Osteoblast (primary cell): ENCODE data around the gene PARM1. TPM values are rescaled to one million over a fixed set of nuclear protein-coding genes. Genes with fewer than 3 reads are reported as not detected.

ENCODE experiments used
- DNase-seq: peaks from one replicate; pipeline ENCODE4 v3.0.0; 2011; ENCODE audit warnings: low spot score, mixed read lengths; ENCODE audit not compliant: insufficient read length; ENCODE audit errors: missing footprints
- H2AFZ ChIP-seq: 2 replicates; pipeline ENCODE4 v1.6.0; 2011; ENCODE audit warnings: mild to moderate bottlenecking, low read length
- H3K27ac ChIP-seq: 2 replicates; pipeline ENCODE4 v1.5.1; 2011; ENCODE audit warnings: mild to moderate bottlenecking, low read depth, low read length, moderate library complexity
- H3K27me3 ChIP-seq: 2 replicates; pipeline ENCODE4 v1.6.0; 2012; ENCODE audit warnings: mild to moderate bottlenecking, control low read depth, inconsistent platforms, low read length, moderate library complexity; ENCODE audit not compliant: insufficient read depth
- H3K36me3 ChIP-seq: 2 replicates; pipeline ENCODE4 v1.5.1; 2011; ENCODE audit warnings: mild to moderate bottlenecking, low read length, control low read depth, moderate library complexity; ENCODE audit not compliant: insufficient read depth
- H3K4me1 ChIP-seq: 2 replicates; pipeline ENCODE4 v1.5.1; 2011; ENCODE audit warnings: mild to moderate bottlenecking, low read length, control low read depth, moderate library complexity; ENCODE audit not compliant: insufficient read depth
- H3K4me2 ChIP-seq: 2 replicates; pipeline ENCODE4 v1.6.0; 2011; ENCODE audit warnings: mild to moderate bottlenecking, low read length; ENCODE audit not compliant: insufficient read depth
- H3K4me3 ChIP-seq: fragments of 200-600 bp; sonication (generic); 3 replicates; pipeline ENCODE4 v1.5.1; 2012; ENCODE audit warnings: mild to moderate bottlenecking, low read length, inconsistent platforms; ENCODE audit not compliant: insufficient read depth
- H3K79me2 ChIP-seq: 2 replicates; pipeline ENCODE4 v1.6.0; 2012; ENCODE audit warnings: mild to moderate bottlenecking, low read length, control low read depth, inconsistent platforms; ENCODE audit not compliant: insufficient read depth
- H3K9me3 ChIP-seq: 2 replicates; pipeline ENCODE4 v1.5.1; 2011; ENCODE audit warnings: low read depth, low read length, control low read depth
- H4K20me1 ChIP-seq: 2 replicates; pipeline ENCODE4 v1.6.0; 2012; ENCODE audit warnings: mild to moderate bottlenecking, low read length, control low read depth; ENCODE audit not compliant: insufficient read depth
- CTCF ChIP-seq: IDR thresholded peaks from 2 replicates; pipeline ENCODE4 v1.5.1; 2011; ENCODE audit warnings: mild to moderate bottlenecking, low read depth, low read length, moderate library complexity; ENCODE audit errors: extremely low read depth
- total RNA-seq: library from RNA; depleted of rRNA; stranded (reverse); fragments of >200 nt; gene quantifications from 2 replicates; pipeline ENCODE4 v1.2.3, GENCODE V29; 2012

The PARM1 gene
- total RNA-seq, 1 donor: not detected

- no peaks in the 10 kb centered on the region for H4K20me1 ChIP-seq
- H3K27me3 ChIP-seq: no peaks in the 10 kb centered on the region
- DNase-seq: no peak
- no peaks in the 10 kb centered on the region for H3K4me1 ChIP-seq
- H3K27ac ChIP-seq: no peak overlapping the region
- TF ChIP-seq CTCF: no peak
- H3K36me3 ChIP-seq: no peaks in the 10 kb centered on the region
- no peaks in the 10 kb centered on the region for H3K9me3 ChIP-seq
- H2AFZ ChIP-seq: no peak overlapping the region
- H3K4me2 ChIP-seq: no peak overlapping the region
- H3K79me2 ChIP-seq: no peaks in the 10 kb centered on the region
- H3K4me3 ChIP-seq: no peak overlapping the region
Observed at GRCh38 chr4:74948236-74948635, 15.3 kb downstream of the PARM1 start.

GRCh38 chr4:74950200-74950599 is 17.3 kb downstream of the PARM1 start:
- Histone ChIP-seq H3K4me2 (no peak overlapping the region), H3K4me3 (no peak overlapping the region)
- no peak for TF ChIP-seq CTCF

GRCh38 chr4:74950882-74951281 is 18.0 kb downstream of the PARM1 start:
- no peaks in the 10 kb centered on the region for H3K79me2 ChIP-seq
- no peak overlapping the region for H3K27ac ChIP-seq

More at GRCh38 chr4:74950200-74950599, 17.3 kb downstream of the PARM1 start:
- H3K27me3 ChIP-seq: no peaks in the 10 kb centered on the region
- H3K4me1 ChIP-seq: no peaks in the 10 kb centered on the region
- H3K27ac ChIP-seq: no peak overlapping the region
- H2AFZ ChIP-seq: no peak overlapping the region
- no peaks in the 10 kb centered on the region for H4K20me1 ChIP-seq
- H3K79me2 ChIP-seq: no peaks in the 10 kb centered on the region
- no peaks in the 10 kb centered on the region for H3K36me3 ChIP-seq
- DNase-seq: no peak
- H3K9me3 ChIP-seq: no peaks in the 10 kb centered on the region

GRCh38 chr4:74953647-74954046 is 20.7 kb downstream of the PARM1 start:
- H3K27me3 ChIP-seq: no peaks in the 10 kb centered on the region
- H4K20me1 ChIP-seq: no peaks in the 10 kb centered on the region
- H3K4me2 ChIP-seq: no peak overlapping the region
- no peak overlapping the region for H3K4me3 ChIP-seq
- H3K36me3 ChIP-seq: no peaks in the 10 kb centered on the region
- H2AFZ ChIP-seq: no peak overlapping the region
- H3K4me1 ChIP-seq: no peaks in the 10 kb centered on the region
- H3K79me2 ChIP-seq: no peaks in the 10 kb centered on the region
- no peak for DNase-seq
- H3K9me3 ChIP-seq: no peaks in the 10 kb centered on the region
- no peak for TF ChIP-seq CTCF
- no peak overlapping the region for H3K27ac ChIP-seq

More at GRCh38 chr4:74950882-74951281, 18.0 kb downstream of the PARM1 start:
- TF ChIP-seq CTCF: no peak
- H3K27me3 ChIP-seq: no peaks in the 10 kb centered on the region
- no peak overlapping the region for H2AFZ ChIP-seq
- no peaks in the 10 kb centered on the region for H4K20me1 ChIP-seq
- H3K4me3 ChIP-seq: no peak overlapping the region
- no peaks in the 10 kb centered on the region for H3K4me1 ChIP-seq
- DNase-seq: no peak
- no peak overlapping the region for H3K4me2 ChIP-seq
- H3K9me3 ChIP-seq: no peaks in the 10 kb centered on the region
- no peaks in the 10 kb centered on the region for H3K36me3 ChIP-seq
